Transverse colon (tissue), 3 donors: ENCODE results near the gene VWA7.

Experiments used
- CTCF ChIP-seq, 5 experiments: fragments of 200-600 bp in 3 of 5; fragments of 450-650 bp in 2 of 5; sonication (generic) in 3 of 5; IDR thresholded peaks; 1 replicate in 2 of 5; 2 replicates in 3 of 5; pipeline ENCODE4 v1.5.1; 2016 to 2017; ENCODE audit warnings: antibody characterized with exemption in 5 of 5, inconsistent platforms in 3 of 5, mild to moderate bottlenecking in 2 of 5, moderate library complexity in 1 of 5
- POLR2A ChIP-seq: fragments of 450-650 bp; IDR thresholded peaks from one replicate; pipeline ENCODE4 v1.6.1; 2016; ENCODE audit warnings: antibody characterized with exemption, mild to moderate bottlenecking, moderate library complexity

- TF ChIP-seq CTCF (IDR thresholded peaks at IDR 0.05) (no peak), POLR2A (no peak)
Measured at GRCh38 chr6:31718265-31718664, 58.9 kb downstream of the VWA7 start.
